Endothelial cell of umbilical vein (primary cell): Measurements from ENCODE around the gene ANGPTL7. TPM values are rescaled to one million over a fixed set of nuclear protein-coding genes. Genes with fewer than 3 reads are reported as not detected.

ENCODE experiments used
- BruUV-seq: library from RNA; stranded (reverse); fragments of 400-500 nt; replicated peaks from 2 replicates; lab custom pipeline; 2021; lab: Mats Ljungman, UMichigan
- CTCF ChIA-PET: fragments of 300-600, 350-600 bp; sonication (Branson Sonifier 250); formaldehyde crosslinking; loops from one replicate; lab custom pipeline; 2021; ENCODE audit warnings: antibody characterized with exemption, inconsistent platforms; lab: Charles Lee
- POLR2A ChIA-PET: fragments of 300-600, 350-600 bp; sonication (Branson Sonifier 250); formaldehyde crosslinking; loops from one replicate; lab custom pipeline; 2021; ENCODE audit warnings: antibody characterized with exemption, inconsistent platforms; lab: Charles Lee
- DNase-seq: peaks from one replicate; pipeline ENCODE4 v3.0.0-alpha.2; 2011; ENCODE audit warnings: low read depth, low spot score
- FAIRE-seq: peaks from 2 replicates; lab custom pipeline; 2011; peaks lifted over from hg19 to GRCh38; lab: Jason Lieb, UNC
- H2AFZ ChIP-seq: 2 replicates; pipeline ENCODE4 v1.6.0; 2012; ENCODE audit warnings: low read depth, low read length, control low read depth, inconsistent platforms
- H3K27ac ChIP-seq: 2 replicates; pipeline ENCODE4 v1.5.1; 2011; ENCODE audit warnings: low read depth, mild to moderate bottlenecking, control low read depth, low read length, moderate library complexity; ENCODE audit not compliant: insufficient read depth
- H3K27me3 ChIP-seq, 2 experiments: 2 replicates each; pipeline versions ENCODE4 v1.6.0 to v1.6.1; 2011; ENCODE audit warnings: low read length in 2 of 2, mixed read lengths in 1 of 2; ENCODE audit not compliant: control insufficient read depth in 2 of 2, insufficient read depth in 2 of 2
- H3K36me3 ChIP-seq, 2 experiments: 2 replicates in 1 of 2; 3 replicates in 1 of 2; pipeline ENCODE4 v1.5.1; 2011; ENCODE audit warnings: low read length in 2 of 2, mild to moderate bottlenecking in 1 of 2, moderate library complexity in 1 of 2; ENCODE audit not compliant: control insufficient read depth in 2 of 2, insufficient read depth in 2 of 2; ENCODE audit errors: extremely low read depth in 1 of 2
- H3K4me1 ChIP-seq: 3 replicates; pipeline ENCODE4 v1.5.1; 2011; ENCODE audit warnings: mild to moderate bottlenecking, low read length; ENCODE audit not compliant: control insufficient read depth, insufficient read depth; ENCODE audit errors: extremely low read depth
- H3K4me2 ChIP-seq: 2 replicates; pipeline ENCODE4 v1.6.1; 2011; ENCODE audit warnings: low read length, control low read depth, mixed read lengths; ENCODE audit not compliant: insufficient read depth
- H3K4me3 ChIP-seq, 3 experiments: fragments of 200-600 bp in 1 of 3; sonication (generic), shearing (Covaris generic) in 1 of 3; replicated peaks in 1 of 3; 2 replicates each; pipeline ENCODE4 v1.5.1; 2011 to 2016; ENCODE audit warnings: control low read depth in 3 of 3, low read length in 3 of 3, mild to moderate bottlenecking in 2 of 3, inconsistent platforms in 1 of 3, low read depth in 1 of 3, moderate library complexity in 1 of 3; ENCODE audit not compliant: insufficient read depth in 1 of 3
- H3K79me2 ChIP-seq: 2 replicates; pipeline ENCODE4 v1.6.0; 2012; ENCODE audit warnings: low read length, inconsistent platforms; ENCODE audit not compliant: control insufficient read depth, insufficient read depth
- H3K9ac ChIP-seq: replicated peaks from 2 replicates; pipeline ENCODE3; 2011; ENCODE audit warnings: low read length, control low read depth; ENCODE audit not compliant: insufficient read depth; ENCODE audit errors: extremely low read depth
- H3K9me1 ChIP-seq: replicated peaks from 3 replicates; pipeline ENCODE4 v1.6.0; 2011; ENCODE audit warnings: mild to moderate bottlenecking, low read length; ENCODE audit not compliant: control insufficient read depth, insufficient read depth; ENCODE audit errors: extremely low read depth
- H3K9me3 ChIP-seq: replicated peaks from 2 replicates; pipeline ENCODE4 v1.5.1; 2012; ENCODE audit warnings: low read length, inconsistent platforms; ENCODE audit not compliant: control insufficient read depth, insufficient read depth
- H4K20me1 ChIP-seq: replicated peaks from 2 replicates; pipeline ENCODE3; 2011; ENCODE audit warnings: mild to moderate bottlenecking, low read length; ENCODE audit not compliant: control insufficient read depth, insufficient read depth; ENCODE audit errors: extremely low read depth
- CTCF ChIP-seq, 2 donors: IDR thresholded peaks; 1 replicate in 1 of 2; 2 replicates in 1 of 2; pipeline ENCODE4 v1.5.1; 2011; ENCODE audit warnings: low read length in 2 of 2, mild to moderate bottlenecking in 2 of 2, moderate library complexity in 2 of 2, control low read depth in 1 of 2, inconsistent platforms in 1 of 2, low read depth in 1 of 2; ENCODE audit not compliant: insufficient read depth in 1 of 2; ENCODE audit errors: extremely low read depth in 1 of 2
- JUN ChIP-seq: IDR thresholded peaks from 2 replicates; pipeline ENCODE4 v1.6.1; 2011; ENCODE audit warnings: borderline replicate concordance, low read depth; ENCODE audit not compliant: insufficient read length, insufficient read depth
- MYC ChIP-seq: IDR thresholded peaks from one replicate; pipeline ENCODE4 v1.6.1; 2011; ENCODE audit warnings: mild to moderate bottlenecking, low read depth, low read length
- POLR2AphosphoS5 ChIP-seq: IDR thresholded peaks from 2 replicates; pipeline ENCODE4 v1.6.1; 2012; ENCODE audit warnings: low read depth, mild to moderate bottlenecking, control low read depth, low read length, moderate library complexity; ENCODE audit not compliant: insufficient read depth
- dilution Hi-C: fragments of 300-500 bp; cut with MboI; formaldehyde crosslinking; loops from one replicate; pipeline ENCODE4 v1.15.0; 2019; ENCODE audit warnings: low sequenced_read_pairs; ENCODE audit not compliant: extremely low pct_ligation_motif_present
- intact Hi-C: fragments of 100-400 bp; cut with micrococcal nuclease; formaldehyde crosslinking; loops from one replicate; pipeline ENCODE4 v1.10.0; 2022
- polyA plus RNA-seq, 4 experiments: library from polyadenylated mRNA; depleted of rRNA in 3 of 4; stranded (reverse) in 3 of 4; unstranded in 1 of 4; fragments of >200 nt; gene quantifications; 2 replicates each; pipeline versions ENCODE4 v1.2.1 to v1.2.3, GENCODE V29; 2011 to 2012; ENCODE audit warnings: missing spikeins in 1 of 4
- total RNA-seq: library from RNA; stranded (reverse); gene quantifications from 2 replicates; pipeline ENCODE4 v1.2.3, GENCODE V29; 2021

The ANGPTL7 gene
- total and polyA plus RNA-seq, 2 donors (not counting 3 experiments of a cell fraction or from before 2014, with no cell fraction given): not detected

DNA sequence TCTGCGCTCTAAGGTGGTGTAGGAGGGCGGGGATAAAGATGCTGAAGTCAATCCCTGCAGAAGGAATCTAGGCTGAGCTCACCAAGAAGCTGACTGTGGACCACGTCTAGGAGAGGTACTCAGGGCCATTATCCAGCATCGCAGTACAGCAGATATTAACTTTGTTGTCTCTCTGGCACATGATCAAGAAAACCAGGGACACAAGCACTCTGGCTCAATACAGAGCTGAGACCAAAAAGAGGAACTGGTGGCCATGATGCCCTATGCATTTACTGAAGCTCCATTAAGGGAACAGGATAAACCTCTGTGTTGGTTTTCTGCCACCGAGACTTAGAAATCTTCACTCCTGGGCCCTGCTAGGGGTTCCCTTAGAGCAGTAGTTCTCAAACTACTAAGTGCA is 38.0 kb upstream of the ANGPTL7 start:
- TF ChIP-seq MYC (no peak), CTCF (IDR thresholded peaks at IDR 0.05; ENCODE audit: extremely low read depth in 1 of 2, insufficient read depth in 1 of 2, low read depth in 1 of 2, low read length in 2 of 2) (no peak), POLR2AphosphoS5 (no peak), JUN (no peak)
- Histone ChIP-seq H3K27me3 (no peaks in the 10 kb centered on the region), H3K9ac (no peak overlapping the region), H3K4me2 (no peak overlapping the region), H3K4me3 (no peak overlapping the region), H3K79me2 (no peaks in the 10 kb centered on the region), H3K27ac (no peak overlapping the region), H4K20me1 (no peaks in the 10 kb centered on the region), H3K9me3 (no peaks in the 10 kb centered on the region), H3K9me1 (no peaks in the 10 kb centered on the region), H3K36me3 (peaks cover 2 to 10% of the 10 kb centered on the region in 2 experiments), H3K4me1 (peaks cover 16% of the 10 kb centered on the region), H2AFZ (no peak overlapping the region)
- FAIRE-seq (no peak), DNase-seq (no peak)
- dilution Hi-C loops (no loop called here), intact Hi-C loops (no loop called here)
- ChIA-PET POLR2A (interaction anchor here (0.6 kb wide), 1 partner anchor 104 kb away, joined by 7 read pairs; no protein-coding TSS in a partner anchor), CTCF (no interaction called here)
- no TSS peak for BruUV-seq
